HG03060 (cell line): ENCODE measurements around the gene TLE6.
"Not testable (repeated sequence)": the region's sequence is repeated elsewhere in the genome, so short reads cannot be mapped to it uniquely, and the experiment has no call there.

Source experiments
- ATAC-seq: cut with Tn5 transposase; IDR thresholded peaks from one replicate; pipeline ENCODE4 v1.9.1; 2021; ENCODE audit warnings: low read depth, moderate number of reproducible peaks; ENCODE audit not compliant: unreplicated experiment

Gene TLE6

DNA sequence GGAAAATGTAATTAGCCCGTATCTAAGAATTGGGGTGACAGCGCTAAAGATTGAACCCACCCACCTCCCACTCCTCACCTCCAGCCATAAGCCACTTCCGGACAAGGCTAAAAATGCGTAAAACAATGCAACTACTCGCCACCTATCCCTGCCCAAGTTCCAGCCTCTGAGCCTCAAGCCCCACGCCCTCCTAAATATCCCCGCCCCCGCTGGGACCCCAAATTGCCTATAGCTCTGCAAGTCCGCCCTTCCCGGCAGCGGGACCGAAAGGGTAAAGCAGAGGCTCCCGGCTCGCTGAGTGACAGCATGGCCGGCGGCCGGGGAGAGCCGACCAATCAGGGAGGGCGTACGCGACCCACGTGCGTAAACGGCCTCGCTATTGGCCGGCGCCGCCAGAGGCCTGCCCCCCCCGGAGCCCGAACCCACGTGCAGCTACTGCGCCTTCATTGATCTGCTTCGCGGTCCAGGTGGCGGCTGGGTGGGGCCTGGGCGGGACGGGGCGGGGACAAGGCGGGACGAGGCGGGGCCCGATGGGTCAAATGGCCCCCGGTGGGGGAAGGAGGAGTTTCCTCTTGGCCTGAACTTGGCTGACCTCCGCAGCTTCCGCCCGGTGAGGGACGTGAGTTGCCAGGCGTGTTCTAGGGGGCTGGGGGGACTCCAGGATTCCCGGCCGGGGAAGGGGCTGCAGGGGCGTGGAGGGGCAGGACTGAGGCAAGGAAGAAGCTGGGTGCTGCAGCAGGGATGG is at the start of gene TLE6:
Gene TLE6, plus strand, starts transcription at position 564 of the 745 bp plus-strand sequence. CDS start 670 bp downstream, outside the sequence.
- peak; percentile 76 for ATAC-seq

- no peak for ATAC-seq
Measured at GRCh38 chr19:2933490-2933910, 43.9 kb upstream of the TLE6 start.

DNA sequence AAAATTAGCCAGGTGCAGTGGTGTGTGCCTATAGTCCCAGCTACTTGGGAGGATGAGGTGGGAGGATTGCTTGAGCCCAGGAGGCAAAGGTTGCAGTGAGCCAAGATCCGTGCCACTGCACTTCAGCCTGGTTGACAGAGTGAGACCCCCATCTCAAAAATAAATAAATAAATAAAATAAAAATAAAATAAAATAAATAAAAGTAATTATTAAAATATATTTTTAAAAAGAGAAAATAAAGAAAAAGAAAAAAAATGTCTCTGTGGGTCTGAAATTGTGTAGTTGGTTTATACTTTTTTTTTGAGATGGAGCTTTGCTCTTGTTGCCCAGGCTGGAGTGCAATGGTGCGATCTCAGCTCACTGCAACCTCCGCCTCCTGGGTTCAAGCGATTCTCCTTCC is 41.5 kb upstream of the TLE6 start:
- ATAC-seq = not testable (repeated sequence)

DNA sequence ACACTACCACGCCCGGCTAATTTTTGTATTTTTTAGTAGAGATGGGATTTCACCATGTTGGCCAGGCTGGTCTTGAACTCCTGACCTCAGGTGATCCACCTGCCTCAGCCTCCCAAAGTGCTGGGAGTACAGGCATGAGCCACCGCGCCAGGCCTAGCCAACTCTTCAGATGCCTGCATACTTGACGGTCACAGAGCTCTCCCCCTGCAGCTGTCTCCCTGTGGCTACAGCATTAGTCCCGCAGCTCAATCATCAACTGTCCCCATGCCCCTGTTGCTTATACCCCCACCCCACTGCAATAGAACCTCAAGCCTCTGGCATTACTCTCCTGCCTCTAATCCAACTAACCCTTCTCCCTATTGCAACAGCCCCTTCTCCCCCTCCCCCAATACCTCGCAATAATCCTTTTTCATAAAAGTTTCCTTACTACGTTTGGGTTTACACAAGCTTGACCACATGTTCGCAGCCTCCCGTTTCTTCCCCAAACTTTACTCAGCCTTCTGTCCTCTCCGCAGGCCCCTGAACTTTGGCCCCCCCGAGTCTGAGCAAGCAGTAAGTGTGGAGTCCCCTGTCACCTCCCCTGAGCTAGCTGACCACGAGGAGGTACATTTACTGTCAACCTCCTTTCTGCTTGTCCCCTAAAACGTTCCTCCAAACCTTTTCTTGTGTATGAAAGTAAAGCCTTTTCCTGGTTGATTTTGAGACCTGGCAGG is 34.3 kb upstream of the TLE6 start:
- no peak for ATAC-seq

GRCh38 chr19:2944403-2944774 is 33.0 kb upstream of the TLE6 start:
- no peak for ATAC-seq

DNA sequence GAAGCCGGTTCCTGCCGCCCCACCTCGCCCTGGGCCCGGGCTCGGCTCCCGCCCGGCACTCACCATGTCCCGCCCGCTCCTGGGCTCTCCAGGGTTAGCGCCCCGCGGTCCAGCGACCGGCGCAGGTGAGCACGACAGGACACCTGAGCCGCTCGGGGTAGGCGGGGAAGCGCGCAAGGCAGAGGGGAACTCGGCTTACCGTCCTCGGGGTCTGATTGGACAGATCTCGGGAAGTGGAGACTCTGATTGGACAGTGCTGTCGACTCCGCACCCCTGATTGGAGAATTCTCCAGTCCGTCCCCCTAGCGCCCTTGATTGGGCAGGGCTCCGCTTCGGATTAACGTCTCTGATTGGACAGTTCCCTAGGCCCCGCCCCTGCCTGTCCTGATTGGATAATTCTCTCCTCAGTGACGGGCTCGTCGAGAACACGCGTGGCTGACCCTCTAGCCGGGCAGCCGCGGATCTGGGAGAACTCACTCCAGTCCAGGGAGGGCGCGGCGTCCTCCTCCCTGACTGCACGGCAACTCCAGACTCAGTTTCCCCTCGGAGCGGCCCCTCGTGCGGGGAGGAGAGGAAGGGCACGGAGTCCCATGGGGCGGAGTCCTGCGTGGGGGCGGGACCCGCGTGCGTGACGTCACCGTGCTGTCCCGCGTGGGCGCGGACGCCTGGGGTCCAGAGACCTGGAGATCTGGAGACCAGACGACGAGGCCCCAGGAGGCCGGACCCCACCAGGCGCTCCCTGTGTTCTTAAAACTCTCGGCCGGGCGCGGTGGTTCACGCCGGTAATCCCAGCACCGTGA is 32.4 kb upstream of the TLE6 start, which contains the start of gene ZNF77:
Gene ZNF77, minus strand, starts transcription at position 197 of the 800 bp plus-strand sequence. Its CDS starts 131 bp downstream, at position 66.
- peak; percentile 94 for ATAC-seq

GRCh38 chr19:2945575-2946184 is 31.7 kb upstream of the TLE6 start:
- ATAC-seq = no peak

DNA sequence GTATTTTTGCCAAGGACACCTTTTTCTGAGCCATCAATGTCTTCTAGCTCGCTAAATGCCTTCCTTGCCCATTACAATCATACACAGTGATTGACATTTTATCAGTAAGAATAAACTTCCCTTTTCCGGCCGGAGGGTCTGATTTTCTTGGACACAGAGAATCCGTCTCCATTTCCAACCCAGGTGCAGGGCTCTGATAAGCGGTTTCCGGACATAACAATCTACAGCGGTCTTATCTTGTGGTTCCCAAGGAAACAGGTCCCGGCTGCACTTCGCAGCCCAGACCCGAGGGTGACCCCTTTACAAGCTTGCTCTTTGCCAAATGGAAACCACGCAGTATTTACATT is 27.5 kb upstream of the TLE6 start:
- no peak for ATAC-seq

GRCh38 chr19:2950286-2951124 is 26.9 kb upstream of the TLE6 start:
- peak; percentile 93 for ATAC-seq

- no peak for ATAC-seq
Measured at GRCh38 chr19:2952953-2953481, 24.3 kb upstream of the TLE6 start.

DNA sequence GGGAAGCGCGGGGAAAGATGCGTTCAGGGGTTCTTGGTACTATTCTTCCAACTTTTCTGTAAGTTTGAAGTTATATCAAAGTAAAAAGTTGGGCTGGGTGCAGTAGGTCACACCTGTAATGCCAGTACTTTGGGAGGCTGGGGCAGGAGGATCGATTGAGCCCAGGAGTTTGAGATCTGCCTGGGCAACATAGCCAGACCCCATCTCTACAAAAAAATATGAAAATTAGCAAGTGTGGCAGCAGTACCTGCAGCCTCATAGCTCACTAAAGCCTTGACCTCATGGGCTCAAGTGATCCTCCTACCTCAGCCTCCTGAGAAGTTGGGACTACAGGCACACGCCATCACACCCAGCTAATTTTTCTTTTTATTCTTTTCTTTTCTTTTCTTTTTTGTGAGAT is 20.2 kb upstream of the TLE6 start:
- ATAC-seq = no peak

GRCh38 chr19:2960120-2960519 is 17.2 kb upstream of the TLE6 start:
- ATAC-seq = no peak

- ATAC-seq = no peak
Measured at GRCh38 chr19:2962018-2962670, 15.2 kb upstream of the TLE6 start.

DNA sequence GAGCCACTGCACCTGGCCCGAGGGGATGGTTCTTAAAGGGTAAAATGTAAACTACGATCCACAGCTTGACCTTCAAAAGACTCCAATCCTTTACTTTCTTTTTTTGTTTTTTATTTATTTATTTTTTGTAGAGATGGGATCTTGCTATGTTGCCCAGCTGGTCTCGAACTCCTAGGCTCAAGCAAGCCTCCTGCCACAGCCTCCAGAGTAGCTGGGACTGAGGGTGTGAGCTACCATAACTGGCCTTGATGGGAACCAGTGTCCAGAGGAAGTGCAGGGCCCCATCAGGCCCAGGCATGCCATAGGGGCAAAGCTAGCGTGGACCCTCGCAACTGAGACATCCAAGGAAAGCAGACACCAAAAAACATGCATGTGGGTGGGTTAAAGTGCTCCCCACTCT is 14.2 kb upstream of the TLE6 start:
- no peak for ATAC-seq

DNA sequence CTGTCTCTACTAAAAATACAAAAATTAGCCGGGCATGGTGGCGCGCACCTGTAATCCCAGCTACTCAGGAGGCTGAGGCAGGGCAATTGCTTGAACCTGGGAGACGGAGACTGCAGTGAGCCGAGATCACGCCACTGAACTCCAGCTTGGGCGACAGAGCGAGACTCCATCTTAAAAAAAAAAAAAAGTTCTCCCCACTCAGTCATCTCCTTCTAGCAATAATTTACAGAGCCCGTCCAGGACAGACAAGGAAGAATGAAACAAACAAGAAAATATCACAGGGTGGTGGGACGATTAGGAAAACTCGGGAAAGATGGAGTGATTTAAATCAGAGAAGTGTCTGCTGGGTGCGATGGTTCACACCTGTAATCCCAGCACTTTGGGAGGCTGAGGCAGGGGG is 13.7 kb upstream of the TLE6 start:
- not testable (repeated sequence) for ATAC-seq

GRCh38 chr19:2964874-2965273 is 12.5 kb upstream of the TLE6 start:
- ATAC-seq = no peak

- no peak for ATAC-seq
Measured at GRCh38 chr19:2967972-2968371, 9.4 kb upstream of the TLE6 start.

- ATAC-seq = no peak
Measured at GRCh38 chr19:2969104-2969504, 8.3 kb upstream of the TLE6 start.

GRCh38 chr19:2970201-2970835 is 7.0 kb upstream of the TLE6 start:
- no peak for ATAC-seq
